Cerebellar nuclear complex (tissue), 1 donor: ENCODE data around the gene CCDC196.

Experiments used
- DNase-seq, 2 experiments: peaks; one replicate each; lab custom pipeline; 2025; lab: John Stamatoyannopoulos, UW

The CCDC196 gene, protein sequence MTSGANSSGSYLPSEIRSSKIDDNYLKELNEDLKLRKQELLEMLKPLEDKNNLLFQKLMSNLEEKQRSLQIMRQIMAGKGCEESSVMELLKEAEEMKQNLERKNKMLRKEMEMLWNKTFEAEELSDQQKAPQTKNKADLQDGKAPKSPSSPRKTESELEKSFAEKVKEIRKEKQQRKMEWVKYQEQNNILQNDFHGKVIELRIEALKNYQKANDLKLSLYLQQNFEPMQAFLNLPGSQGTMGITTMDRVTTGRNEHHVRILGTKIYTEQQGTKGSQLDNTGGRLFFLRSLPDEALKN

DNA sequence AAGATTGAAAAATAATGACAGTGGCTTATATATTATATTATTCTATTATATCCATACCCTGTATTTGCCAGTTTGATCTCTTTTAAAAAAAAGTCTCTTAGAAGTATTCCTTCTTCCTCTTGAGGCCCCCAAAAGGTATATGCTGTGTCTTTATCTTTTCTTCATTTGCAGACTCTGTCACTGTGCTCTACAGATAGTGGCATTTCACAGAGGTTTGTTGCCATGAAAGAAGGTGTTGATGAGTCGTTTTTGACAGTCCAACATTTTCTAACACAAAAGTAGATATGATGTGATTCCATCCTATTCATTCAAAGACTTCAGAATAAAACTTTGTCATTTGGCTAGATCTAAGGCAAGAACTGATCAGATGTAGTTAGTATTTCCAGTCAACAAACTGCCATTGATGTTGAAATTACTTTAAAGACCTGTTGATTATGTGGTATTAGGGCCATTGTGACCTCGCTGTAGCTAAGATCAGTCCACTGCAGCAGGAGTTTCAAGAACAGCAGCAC, at the start of gene CCDC196:
TSS of gene CCDC196 (plus strand) at position 462 of the 512 bp plus-strand sequence. CDS start 132 bp downstream, outside the sequence.
- no peak for DNase-seq

DNA sequence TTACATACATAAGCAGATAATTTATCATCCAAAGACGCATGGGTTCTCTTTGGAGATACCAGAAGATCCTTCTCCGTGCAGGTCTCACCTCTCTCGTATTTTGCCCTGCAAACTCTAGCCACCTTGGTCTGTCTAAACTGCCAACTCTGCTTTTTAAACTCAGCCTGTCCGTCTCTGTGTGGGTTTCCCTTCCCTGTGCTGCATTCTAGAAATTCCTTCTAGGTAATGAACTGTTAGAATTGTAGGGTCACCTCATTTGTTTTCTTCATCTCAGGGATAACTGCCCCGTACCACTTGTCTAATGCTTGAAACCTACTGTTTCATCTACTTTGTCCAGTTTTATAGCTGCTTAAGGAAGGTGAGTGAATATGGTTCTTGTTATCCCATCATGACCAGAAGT, 45.4 kb upstream of the CCDC196 start:
- no peak for DNase-seq

DNA sequence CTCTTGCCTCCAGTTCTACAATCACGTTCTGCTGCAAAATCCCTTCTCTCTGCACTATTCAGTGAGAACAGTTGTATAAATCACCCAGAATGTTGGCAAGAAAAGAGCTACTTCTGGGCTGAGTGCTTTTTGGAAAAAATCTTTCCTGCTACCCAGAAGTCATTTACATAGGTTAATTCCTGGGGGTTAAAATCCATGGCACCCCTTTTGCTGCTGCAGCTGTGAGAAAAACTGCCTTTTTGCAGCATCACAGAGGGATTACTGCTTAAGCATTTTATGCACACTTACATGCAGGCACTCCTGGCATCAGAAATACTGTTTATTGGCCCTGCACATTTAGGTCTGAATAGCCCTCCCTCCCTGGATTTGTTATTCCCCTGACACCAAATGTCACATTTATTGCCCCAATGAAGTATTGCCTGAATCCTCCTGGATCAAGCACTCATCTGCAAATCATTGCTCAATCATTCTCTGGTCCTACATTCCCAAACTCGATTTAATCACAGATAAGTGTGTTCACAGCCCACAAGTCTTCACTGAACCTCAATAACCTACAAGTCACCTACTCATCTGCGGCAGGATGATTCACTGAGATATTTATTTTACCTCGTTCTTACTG, 43.1 kb upstream of the CCDC196 start:
- DNase-seq: no peak

DNA sequence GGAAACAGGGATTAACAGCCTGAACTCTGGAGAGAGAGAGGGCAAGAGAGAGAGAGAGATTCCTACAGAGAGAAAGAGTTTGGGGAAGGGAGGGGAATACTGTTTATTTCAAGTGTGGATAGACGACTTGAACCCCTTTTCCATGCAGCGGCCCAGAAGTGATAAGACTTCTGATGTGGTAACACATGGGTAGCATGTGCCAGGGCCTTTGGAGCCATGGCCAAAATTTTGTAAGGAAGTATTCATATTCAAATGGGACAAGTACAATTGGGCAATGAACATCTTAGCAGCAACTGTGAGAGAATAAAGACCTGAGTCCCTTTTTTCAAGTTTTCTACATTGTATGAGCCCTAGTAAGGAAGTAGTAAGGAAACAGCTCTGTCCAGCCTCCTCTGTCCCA, 42.4 kb upstream of the CCDC196 start:
- no peak for DNase-seq

DNA sequence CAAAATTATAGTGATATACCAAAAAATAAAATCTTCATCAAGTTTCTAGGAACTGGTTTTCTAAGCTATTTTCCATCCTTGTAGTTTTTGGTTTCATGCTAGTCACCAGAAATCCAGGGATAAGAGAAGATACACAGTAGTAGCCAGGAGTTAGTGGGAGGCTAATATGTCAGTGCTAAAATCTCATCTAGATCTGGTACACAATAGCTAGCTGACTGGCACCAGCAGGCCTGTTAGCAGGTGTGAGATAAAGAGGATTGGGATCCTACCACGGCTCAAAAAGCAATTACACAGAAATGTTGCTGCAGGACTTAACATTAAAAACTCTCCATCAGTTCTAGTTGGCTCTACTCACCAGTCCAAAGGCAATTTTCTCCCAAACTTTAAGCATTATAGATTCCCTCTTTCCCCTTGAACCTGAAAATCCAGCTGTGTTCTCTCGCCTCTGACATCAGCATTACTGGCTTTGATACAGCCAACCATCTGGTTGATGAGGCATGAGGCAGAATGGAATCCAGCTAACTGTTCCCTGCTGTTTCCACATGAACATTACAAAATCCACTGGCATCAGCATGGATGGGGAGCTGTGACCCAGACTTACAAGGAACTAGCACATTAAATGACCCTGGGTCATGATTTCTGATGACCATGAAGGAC, 41.8 kb upstream of the CCDC196 start:
- no peak for DNase-seq

DNA sequence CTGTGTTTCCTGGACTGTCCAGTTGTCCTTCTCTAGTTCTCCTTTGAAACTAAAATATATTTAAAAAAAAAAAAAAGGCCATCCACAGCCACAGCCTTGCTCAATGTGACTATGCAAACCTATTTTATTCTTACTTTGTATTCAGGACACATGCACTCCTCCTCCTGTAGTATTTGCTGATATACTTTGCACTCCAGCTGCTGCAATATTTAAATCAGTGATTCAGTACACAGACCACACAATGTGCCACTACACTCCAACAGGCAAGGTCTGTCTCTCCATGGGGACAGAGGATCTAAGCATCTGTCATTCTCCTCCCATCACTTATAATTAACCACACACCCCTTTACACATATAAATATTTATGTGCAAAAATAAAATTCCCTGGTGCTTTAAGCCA, 40.2 kb upstream of the CCDC196 start:
- no peak for DNase-seq

DNA sequence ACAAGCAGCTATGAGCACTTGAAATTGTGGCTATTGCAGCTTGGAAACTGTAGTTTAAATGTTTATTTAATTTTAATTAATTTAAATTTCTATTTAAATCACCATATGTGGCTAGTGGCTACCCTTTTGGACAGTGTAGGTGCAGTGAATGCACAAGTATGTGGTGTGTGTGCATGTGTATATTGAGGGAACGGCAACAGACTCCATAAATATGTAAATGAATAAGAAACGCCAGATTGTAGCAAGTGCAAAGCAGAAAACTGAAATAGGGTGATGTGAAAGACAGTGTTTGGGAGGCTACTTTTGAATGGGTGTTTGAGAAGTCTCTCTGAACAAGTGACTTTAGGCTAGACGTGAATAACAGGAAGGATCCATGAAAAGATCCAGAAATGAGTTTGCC, 32.7 kb upstream of the CCDC196 start:
- DNase-seq: no peak

DNA sequence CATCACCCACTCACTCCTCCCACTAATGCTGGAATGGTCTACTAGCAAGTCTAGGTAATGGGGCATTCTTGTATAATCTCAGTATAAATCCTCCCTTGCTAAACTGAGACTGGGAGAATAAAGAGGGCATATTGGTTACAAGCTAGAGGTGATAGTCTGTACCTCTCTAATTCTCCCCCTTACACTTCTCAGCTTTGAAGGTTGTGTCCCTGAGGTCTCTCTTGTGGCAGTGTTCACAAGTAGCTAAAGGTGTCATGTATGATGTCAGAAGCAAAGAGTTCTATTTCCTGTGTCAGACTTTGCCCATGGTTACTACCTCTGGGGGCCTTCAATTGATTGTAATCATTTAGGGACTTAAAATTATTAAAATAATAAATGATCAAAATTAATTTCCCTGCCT, 26.6 kb upstream of the CCDC196 start:
- no peak for DNase-seq

DNA sequence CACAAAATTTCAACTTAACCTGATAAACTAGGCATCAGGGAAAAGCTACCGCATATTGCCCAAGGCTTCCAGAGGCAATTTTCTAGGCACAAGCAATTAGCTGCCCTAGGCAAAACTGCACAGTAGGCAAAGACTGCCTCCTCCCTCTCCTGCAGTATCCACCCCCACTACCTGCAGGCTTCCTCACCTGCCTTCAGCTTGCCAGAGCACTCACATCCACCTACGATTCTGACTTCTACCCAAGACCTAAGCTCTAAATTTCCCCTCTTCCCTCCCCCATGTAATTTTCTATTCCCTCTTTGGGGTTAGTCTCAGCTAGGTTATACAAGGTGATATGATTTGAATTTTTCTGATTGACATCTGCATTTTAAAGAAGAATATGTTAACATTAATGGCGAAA, 21.9 kb upstream of the CCDC196 start:
- DNase-seq: no peak

DNA sequence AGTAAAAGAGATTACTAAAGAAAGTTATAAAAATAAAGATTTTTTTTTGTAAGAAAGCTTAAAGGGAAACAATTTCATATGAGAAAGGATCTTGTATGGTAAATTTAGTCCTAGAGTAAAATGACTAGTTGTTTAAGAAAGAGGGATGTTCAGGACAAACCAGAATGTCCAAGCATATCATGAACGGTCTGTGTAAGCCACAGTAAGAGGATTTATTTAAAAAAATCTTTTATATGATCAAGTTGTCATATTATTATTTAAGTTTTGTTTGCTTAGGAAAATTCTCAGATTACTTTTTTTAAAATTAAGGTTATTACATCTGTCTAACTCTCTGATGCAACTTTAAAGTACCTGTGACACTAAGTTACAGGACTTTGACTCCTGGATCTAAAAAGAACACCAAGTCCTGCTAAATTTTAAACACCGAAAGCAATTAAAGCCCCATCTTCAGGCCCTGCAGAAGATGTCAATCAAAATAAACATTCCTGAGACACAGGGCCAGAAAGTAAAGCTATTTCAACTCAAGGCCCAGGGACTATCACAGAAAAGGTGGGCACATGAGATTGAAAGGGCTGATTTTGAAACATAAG, 17.3 kb upstream of the CCDC196 start:
- no peak for DNase-seq

DNA sequence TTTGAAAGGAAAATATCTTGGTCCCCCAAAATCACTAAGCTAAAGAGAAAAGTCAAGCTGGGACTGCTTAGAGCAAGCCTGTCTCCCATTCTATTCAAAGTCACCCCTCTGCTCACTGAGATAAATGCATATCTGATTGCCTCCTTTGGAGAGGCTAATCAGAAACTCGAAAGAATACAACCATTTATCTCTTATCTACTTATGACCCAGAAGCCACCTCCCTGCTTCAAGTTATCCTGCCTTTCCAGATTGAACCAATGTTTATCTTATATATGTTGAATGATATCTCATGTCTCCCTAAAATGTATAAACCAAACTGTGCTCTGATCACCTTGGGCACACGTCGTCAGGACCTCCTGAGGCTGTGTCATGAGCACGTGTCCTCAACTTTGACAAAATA, 14.6 kb upstream of the CCDC196 start:
- no peak for DNase-seq

DNA sequence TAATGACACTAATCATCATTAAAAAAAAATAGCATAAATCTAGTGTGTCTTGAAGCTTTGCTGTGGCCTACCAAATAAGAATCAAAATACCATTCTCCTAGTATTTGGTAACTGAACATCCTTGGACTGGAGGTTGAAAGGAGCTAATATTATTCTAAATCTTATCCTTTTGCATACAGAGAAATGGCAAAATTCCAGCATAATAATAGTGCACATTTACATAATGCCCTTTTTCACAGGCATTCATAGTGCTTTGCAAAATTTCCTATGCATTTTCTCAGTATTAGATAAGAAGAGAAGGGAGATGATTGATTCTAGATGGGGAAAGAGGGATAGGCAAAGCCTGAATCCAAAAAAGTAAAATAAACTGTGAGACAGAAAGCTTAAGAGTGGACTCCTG, 13.9 kb upstream of the CCDC196 start:
- DNase-seq: no peak

DNA sequence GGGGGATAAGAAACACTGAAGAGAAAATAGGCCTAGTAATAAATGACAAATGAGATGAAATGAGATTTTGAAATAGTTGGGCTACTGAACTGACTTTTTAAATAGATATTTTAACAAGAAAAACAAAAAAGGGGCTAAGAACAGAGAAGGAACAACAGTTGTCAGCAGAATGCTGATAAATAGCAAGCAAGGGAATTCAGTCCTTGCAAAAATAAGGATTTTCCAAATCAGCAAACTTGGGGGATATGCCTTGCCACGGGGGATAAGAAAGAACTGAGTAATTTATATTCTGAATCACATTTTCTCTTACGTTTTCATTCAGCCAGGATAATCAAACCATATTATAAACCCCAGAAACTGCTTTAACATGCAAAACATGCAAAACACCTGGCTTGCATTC, 12.9 kb upstream of the CCDC196 start:
- DNase-seq: no peak

DNA sequence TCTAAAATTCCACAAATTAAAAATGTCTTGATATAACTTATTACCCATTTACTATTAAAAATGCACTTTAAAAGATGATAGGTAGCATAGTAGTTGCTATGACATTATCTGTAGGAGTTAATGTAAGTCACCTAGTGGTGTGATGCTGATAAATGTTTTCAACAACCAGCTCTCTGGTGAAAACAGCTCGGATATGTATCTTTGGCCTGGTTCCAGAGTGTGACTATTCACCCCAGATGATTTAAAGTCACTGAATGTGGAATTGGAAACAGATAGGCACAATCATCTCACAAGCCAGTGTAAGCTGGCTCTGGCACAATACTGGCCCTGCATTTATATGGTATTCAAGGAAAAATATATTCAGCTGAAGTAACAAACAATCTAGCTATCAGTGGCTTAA, 9.2 kb upstream of the CCDC196 start:
- DNase-seq: no peak

DNA sequence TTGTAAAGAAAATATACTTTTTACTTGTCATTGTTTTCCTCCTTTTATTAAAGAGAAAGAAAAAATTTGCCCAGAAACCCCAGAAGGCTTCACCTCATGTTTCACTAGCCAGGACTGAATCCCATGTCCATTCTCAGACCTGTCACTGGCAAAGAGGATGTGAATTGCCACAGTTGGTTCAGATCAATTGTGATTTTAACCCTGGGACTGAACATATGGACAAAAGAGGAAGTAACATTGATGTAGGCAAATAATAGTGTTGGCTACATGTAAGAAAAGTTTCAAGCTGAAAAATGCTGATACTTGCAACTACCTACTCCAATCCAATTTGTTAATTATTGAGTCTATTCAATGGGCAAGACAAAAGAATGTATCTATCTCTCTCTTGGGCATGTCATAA, 8.6 kb upstream of the CCDC196 start:
- DNase-seq: no peak

DNA sequence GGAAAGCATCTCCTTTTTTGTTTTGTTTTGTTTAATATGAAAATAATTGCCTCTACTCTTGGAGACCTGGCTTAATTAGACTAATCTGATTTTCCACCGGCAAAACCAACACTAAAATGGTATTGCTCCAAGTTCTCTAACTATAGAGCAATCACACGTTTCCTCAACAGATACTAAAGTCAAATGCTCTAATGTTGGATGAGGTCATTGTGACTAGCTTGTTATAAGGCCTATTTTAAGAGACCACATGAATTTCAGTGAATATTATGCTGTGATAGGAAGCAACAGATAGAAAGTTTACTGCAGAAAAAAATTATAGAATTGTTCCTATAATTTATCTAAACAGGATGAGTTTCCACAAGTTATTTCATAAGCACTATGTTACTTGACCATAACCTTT, 3.3 kb upstream of the CCDC196 start:
- DNase-seq: no peak

DNA sequence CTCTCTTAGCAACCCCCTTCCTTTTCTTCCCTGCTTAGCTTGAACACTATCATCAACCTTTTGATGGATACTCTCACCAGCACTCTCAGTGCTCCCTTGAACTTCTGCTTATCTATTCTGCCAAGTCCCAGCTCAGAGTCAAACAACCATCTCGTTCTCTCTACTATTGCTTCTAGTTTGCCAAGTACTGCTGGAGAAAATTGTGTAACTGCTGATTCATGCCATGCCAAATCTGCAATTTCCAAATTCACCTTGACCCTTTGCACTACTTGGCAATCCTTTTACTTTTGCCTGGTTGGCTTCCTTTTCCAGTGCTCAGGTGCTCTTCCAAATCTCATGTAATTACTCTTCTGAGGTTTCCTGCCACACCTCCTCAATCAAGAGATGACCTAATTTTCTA, 2.8 kb upstream of the CCDC196 start:
- no peak for DNase-seq

DNA sequence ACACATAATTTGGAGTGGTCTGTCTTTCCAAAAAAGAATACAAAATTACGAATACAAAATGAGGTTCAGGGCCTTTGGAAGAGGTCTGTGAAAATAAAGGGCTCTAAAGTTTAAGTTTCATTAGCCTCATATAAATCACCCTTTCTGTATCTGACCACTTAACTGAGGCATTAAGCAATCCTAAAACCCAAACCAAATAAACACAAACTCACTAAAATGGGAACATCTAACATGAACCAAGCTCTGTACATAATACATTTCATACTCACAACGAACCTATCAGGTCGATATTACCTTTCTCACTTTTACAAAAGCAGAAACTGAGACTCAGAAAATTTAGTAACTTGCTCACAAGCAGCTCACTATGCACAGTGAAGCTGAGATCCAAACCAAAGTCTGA, 1.1 kb upstream of the CCDC196 start:
- DNase-seq: no peak

DNA sequence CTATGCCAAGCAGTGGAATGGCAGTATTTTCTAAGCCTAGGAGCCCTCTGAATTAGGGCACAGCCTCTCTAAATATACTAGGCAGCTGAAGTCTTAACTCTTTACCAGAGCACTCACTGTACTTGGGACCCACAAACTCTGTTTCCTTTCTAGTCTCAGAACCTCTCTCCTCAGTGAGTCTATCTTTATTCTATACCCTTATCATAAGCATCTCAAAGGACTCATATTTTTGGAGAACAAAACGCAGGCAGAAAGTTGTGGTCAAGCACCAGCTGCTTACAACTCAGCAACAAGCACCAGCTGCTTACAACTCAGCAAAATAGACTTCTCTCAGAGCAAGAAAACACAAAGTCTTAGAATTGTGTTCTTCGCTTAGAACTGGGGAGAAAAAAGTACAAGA, 993 bp downstream of the CCDC196 start:
- DNase-seq: no peak

DNA sequence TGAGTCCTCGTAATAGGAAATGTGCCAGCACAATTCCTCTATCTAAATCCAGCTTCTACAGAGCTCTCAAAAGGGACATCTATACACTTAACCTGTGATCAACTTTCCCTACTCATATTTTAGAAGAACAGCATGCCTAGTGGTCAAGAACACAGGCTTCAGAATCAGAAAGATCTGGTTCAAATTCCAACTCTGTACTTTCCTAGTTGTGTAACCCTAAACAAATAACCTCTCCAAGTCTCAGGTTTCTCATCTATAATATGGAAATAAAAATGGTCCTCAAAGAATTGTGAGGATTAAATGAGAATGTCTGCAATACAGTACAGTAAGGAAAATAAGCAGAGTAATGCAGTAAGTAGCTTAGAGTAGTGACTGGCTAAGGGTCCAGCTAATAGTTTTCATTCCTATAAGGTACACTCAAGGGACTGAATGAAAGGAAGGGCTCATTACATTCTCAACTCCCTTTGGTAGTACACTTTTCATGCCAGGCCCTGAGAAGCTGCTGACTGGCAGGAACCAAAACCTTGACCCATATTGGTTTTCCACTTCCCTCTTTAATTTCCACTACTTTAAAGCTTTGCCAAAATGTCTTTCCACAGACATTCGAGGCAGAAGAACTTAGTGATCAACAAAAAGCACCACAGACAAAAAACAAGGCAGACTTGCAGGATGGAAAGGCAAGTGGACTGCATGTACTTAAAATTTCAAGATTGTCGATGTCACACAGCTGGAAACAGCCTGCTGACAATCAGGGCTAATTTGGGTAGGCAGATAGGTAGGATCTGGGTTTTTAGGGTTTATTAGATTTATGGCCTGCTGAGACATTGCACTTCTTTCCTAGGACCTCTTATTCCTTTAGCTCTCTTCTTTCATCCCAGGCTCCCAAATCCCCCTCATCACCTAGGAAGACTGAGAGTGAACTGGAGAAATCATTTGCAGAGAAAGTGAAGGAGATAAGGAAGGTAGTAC, 4.3 kb downstream of the CCDC196 start:
- DNase-seq: no peak

DNA sequence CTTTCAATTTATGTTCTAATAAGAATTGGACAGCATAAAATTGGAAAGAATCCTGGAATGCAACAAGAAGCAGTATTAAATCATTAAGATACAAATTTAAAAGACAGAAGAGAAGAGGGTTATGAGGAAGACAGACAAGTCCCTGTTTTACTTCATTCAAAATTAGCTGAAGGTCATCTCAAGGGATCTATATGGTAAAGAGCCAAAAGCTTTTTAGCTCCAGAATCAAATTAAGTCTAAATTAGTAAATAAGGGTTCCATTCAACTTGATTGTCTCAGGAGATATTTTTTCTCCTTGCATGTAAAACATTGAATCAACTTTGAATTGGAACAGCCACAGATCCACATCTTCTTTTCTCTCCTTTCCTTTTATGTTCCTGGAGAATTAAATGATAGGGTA, 7.6 kb downstream of the CCDC196 start:
- DNase-seq: no peak
